ENCODE data around the gene POU6F2.

DNA sequence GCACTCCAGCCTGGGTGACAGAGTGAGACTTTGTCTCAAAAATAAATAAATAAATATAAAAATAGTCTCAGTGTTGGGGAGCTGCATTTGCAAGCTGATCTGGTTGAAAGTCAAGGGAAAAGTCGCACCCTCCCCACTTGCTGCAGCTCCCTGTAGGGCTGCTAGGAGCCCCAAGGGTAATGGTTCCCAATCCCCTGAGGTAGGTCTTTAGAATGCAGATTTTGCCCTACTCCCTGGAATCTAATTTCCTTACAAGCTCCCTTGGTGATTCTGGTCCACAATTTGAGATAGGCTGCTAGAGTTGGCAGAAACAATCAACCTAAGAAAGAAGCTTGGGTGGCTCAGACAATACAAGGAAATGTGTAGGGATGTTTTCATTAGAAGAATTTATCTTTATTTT, 356.0 kb downstream of the POU6F2 start:
- TF ChIP-seq, protein P1, sequence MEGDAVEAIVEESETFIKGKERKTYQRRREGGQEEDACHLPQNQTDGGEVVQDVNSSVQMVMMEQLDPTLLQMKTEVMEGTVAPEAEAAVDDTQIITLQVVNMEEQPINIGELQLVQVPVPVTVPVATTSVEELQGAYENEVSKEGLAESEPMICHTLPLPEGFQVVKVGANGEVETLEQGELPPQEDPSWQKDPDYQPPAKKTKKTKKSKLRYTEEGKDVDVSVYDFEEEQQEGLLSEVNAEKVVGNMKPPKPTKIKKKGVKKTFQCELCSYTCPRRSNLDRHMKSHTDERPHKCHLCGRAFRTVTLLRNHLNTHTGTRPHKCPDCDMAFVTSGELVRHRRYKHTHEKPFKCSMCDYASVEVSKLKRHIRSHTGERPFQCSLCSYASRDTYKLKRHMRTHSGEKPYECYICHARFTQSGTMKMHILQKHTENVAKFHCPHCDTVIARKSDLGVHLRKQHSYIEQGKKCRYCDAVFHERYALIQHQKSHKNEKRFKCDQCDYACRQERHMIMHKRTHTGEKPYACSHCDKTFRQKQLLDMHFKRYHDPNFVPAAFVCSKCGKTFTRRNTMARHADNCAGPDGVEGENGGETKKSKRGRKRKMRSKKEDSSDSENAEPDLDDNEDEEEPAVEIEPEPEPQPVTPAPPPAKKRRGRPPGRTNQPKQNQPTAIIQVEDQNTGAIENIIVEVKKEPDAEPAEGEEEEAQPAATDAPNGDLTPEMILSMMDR (IDR thresholded peaks at IDR 0.05), result no peak
- TF ChIP-seq, protein P2, sequence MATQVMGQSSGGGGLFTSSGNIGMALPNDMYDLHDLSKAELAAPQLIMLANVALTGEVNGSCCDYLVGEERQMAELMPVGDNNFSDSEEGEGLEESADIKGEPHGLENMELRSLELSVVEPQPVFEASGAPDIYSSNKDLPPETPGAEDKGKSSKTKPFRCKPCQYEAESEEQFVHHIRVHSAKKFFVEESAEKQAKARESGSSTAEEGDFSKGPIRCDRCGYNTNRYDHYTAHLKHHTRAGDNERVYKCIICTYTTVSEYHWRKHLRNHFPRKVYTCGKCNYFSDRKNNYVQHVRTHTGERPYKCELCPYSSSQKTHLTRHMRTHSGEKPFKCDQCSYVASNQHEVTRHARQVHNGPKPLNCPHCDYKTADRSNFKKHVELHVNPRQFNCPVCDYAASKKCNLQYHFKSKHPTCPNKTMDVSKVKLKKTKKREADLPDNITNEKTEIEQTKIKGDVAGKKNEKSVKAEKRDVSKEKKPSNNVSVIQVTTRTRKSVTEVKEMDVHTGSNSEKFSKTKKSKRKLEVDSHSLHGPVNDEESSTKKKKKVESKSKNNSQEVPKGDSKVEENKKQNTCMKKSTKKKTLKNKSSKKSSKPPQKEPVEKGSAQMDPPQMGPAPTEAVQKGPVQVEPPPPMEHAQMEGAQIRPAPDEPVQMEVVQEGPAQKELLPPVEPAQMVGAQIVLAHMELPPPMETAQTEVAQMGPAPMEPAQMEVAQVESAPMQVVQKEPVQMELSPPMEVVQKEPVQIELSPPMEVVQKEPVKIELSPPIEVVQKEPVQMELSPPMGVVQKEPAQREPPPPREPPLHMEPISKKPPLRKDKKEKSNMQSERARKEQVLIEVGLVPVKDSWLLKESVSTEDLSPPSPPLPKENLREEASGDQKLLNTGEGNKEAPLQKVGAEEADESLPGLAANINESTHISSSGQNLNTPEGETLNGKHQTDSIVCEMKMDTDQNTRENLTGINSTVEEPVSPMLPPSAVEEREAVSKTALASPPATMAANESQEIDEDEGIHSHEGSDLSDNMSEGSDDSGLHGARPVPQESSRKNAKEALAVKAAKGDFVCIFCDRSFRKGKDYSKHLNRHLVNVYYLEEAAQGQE (IDR thresholded peaks at IDR 0.05), result no peak
